H1 (cell line): ENCODE data around the gene STK39.

Source experiments
- CHD1 ChIP-seq: IDR thresholded peaks from 2 replicates; pipeline ENCODE4 v1.6.1; 2012; ENCODE audit warnings: low read depth, low read length, improper control_type of control experiment
- CREB1 ChIP-seq: IDR thresholded peaks from 2 replicates; pipeline ENCODE4 v1.6.1; 2012; ENCODE audit warnings: inconsistent platforms
- EZH2 ChIP-seq: fragments of 200-600 bp; sonication (generic); IDR thresholded peaks from 2 replicates; pipeline ENCODE4 v1.7.1; 2012; ENCODE audit warnings: low read depth, mild to moderate bottlenecking, moderate library complexity, low read length, inconsistent platforms; ENCODE audit not compliant: severe bottlenecking
- JUND ChIP-seq: IDR thresholded peaks from 2 replicates; pipeline ENCODE4 v1.6.1; 2011; ENCODE audit warnings: mild to moderate bottlenecking, improper control_type of control experiment, low read length
- KDM5A ChIP-seq: fragments of 200-600 bp; IDR thresholded peaks from 2 replicates; pipeline ENCODE4 v1.7.1; 2012; ENCODE audit warnings: mild to moderate bottlenecking, low read length, inconsistent platforms, mixed read lengths
- POLR2A ChIP-seq, 2 experiments: IDR thresholded peaks; 1 replicate in 1 of 2; 2 replicates in 1 of 2; pipeline ENCODE4 v1.6.1; 2011; ENCODE audit warnings: low read depth in 2 of 2, low read length in 2 of 2, mild to moderate bottlenecking in 2 of 2; ENCODE audit errors: control extremely low read depth in 1 of 2
- POLR2AphosphoS5 ChIP-seq: IDR thresholded peaks from 2 replicates; pipeline ENCODE4 v1.6.1; 2011; ENCODE audit warnings: low read depth, low read length
- RBBP5 ChIP-seq: IDR thresholded peaks from 2 replicates; pipeline ENCODE4 v1.7.1; 2012; ENCODE audit warnings: low read depth, mild to moderate bottlenecking, inconsistent platforms, low read length, moderate library complexity, borderline replicate concordance
- RFX5 ChIP-seq: IDR thresholded peaks from 2 replicates; pipeline ENCODE4 v1.6.1; 2011; ENCODE audit warnings: low read depth, low read length, improper control_type of control experiment, borderline replicate concordance
- TBP ChIP-seq: IDR thresholded peaks from 2 replicates; pipeline ENCODE4 v1.6.1; 2011; ENCODE audit warnings: low read depth, low read length, improper control_type of control experiment
- USF2 ChIP-seq: IDR thresholded peaks from 2 replicates; pipeline ENCODE4 v1.6.1; 2011; ENCODE audit warnings: low read length, improper control_type of control experiment
- ZNF274 ChIP-seq: IDR thresholded peaks from 2 replicates; pipeline ENCODE4 v1.7.0; 2012; ENCODE audit warnings: low read length, borderline replicate concordance; ENCODE audit errors: extremely low read depth
- TF ChIP-seq, protein P1 (sequence below), 3 experiments: IDR thresholded peaks; 1 replicate in 2 of 3; 2 replicates in 1 of 3; pipeline versions ENCODE4 v1.5.1 to v1.6.1; 2011; ENCODE audit warnings: low read length in 3 of 3, mild to moderate bottlenecking in 3 of 3, inconsistent platforms in 2 of 3, low read depth in 1 of 3, moderate library complexity in 1 of 3; ENCODE audit not compliant: insufficient read depth in 1 of 3; ENCODE audit errors: control extremely low read depth in 1 of 3
- TF ChIP-seq, protein P2 (sequence below): IDR thresholded peaks from 2 replicates; pipeline ENCODE4 v1.6.1; 2011; ENCODE audit warnings: low read depth, mild to moderate bottlenecking, low read length; ENCODE audit not compliant: insufficient read depth

- TF ChIP-seq ZNF274 (no peak), CHD1 (no peak), EZH2 (no peak), POLR2AphosphoS5 (no peak), KDM5A (no peak), TBP (no peak), POLR2A (IDR thresholded peaks at IDR 0.05; ENCODE audit: control extremely low read depth in 1 of 2, low read depth in 2 of 2, low read length in 2 of 2) (no peak), USF2 (no peak), CREB1 (no peak), JUND (no peak), RBBP5 (no peak), RFX5 (no peak)
- TF ChIP-seq, protein P1, sequence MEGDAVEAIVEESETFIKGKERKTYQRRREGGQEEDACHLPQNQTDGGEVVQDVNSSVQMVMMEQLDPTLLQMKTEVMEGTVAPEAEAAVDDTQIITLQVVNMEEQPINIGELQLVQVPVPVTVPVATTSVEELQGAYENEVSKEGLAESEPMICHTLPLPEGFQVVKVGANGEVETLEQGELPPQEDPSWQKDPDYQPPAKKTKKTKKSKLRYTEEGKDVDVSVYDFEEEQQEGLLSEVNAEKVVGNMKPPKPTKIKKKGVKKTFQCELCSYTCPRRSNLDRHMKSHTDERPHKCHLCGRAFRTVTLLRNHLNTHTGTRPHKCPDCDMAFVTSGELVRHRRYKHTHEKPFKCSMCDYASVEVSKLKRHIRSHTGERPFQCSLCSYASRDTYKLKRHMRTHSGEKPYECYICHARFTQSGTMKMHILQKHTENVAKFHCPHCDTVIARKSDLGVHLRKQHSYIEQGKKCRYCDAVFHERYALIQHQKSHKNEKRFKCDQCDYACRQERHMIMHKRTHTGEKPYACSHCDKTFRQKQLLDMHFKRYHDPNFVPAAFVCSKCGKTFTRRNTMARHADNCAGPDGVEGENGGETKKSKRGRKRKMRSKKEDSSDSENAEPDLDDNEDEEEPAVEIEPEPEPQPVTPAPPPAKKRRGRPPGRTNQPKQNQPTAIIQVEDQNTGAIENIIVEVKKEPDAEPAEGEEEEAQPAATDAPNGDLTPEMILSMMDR (IDR thresholded peaks at IDR 0.05; ENCODE audit: control extremely low read depth in 1 of 3, insufficient read depth in 1 of 3, low read depth in 1 of 3, low read length in 3 of 3) = no peak
- TF ChIP-seq, protein P2, sequence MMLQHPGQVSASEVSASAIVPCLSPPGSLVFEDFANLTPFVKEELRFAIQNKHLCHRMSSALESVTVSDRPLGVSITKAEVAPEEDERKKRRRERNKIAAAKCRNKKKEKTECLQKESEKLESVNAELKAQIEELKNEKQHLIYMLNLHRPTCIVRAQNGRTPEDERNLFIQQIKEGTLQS = no peak
Measured at GRCh38 chr2:168076731-168077130, 170.7 kb downstream of the STK39 start.
